Measurements from ENCODE around the gene CHRDL1.
"Not testable (repeated sequence)": the region's sequence is repeated elsewhere in the genome, so short reads cannot be mapped to it uniquely, and the experiment has no call there.

Gene CHRDL1

GRCh38 chrX:110654280-110654679 is 141.3 kb downstream of the CHRDL1 start:
- DNase-seq, result not testable (repeated sequence)

- no peak for DNase-seq
Measured at GRCh38 chrX:110646386-110646785, 149.2 kb downstream of the CHRDL1 start.

Data from activated naive CD4-positive, alpha-beta T cell treated with Interleukin-2 at 50 U/mL for 16 hours (primary cell).